WTC11 (cell line): Measurements from ENCODE around the gene ANKRD33B. TPM values are rescaled to one million over a fixed set of nuclear protein-coding genes. Genes with fewer than 3 reads are reported as not detected.

Experiments
- ATAC-seq: fragments of 200-7000 bp; cut with Tn5 transposase; 2 replicates; pipeline ENCODE4 v1.10.0; 2021; ENCODE audit warnings: mild to moderate bottlenecking, moderate library complexity
- CTCF ChIA-PET: fragments of 300-600 bp; sonication (Branson Sonifier 250); formaldehyde crosslinking; loops from one replicate; lab custom pipeline; 2021; ENCODE audit warnings: antibody characterized with exemption; lab: Charles Lee
- POLR2A ChIA-PET: fragments of 350-600 bp; sonication (Branson Sonifier 250); formaldehyde crosslinking; loops from one replicate; lab custom pipeline; 2021; ENCODE audit warnings: antibody characterized with exemption; lab: Charles Lee
- DNase-seq: peaks from one replicate; pipeline ENCODE4 v3.0.0; 2021; ENCODE audit warnings: low spot score
- H3K27ac Mint-ChIP-seq: 2 replicates; pipeline ENCODE4 v1.8.0; 2021; ENCODE audit warnings: mixed read lengths
- H3K27me3 Mint-ChIP-seq: 2 replicates; pipeline ENCODE4 v1.8.0; 2021; ENCODE audit warnings: low read depth, mild to moderate bottlenecking, moderate library complexity, mixed read lengths
- H3K36me3 Mint-ChIP-seq: 2 replicates; pipeline ENCODE4 v1.8.0; 2021; ENCODE audit warnings: mixed read lengths
- H3K4me1 Mint-ChIP-seq: 2 replicates; pipeline ENCODE4 v1.8.0; 2022; ENCODE audit warnings: mixed read lengths
- H3K4me3 Mint-ChIP-seq: 2 replicates; pipeline ENCODE4 v1.8.0; 2021; ENCODE audit warnings: mild to moderate bottlenecking, moderate library complexity, mixed read lengths
- H3K9me3 Mint-ChIP-seq: 2 replicates; pipeline ENCODE4 v1.8.0; 2021; ENCODE audit warnings: mixed read lengths
- AR ChIP-seq: fragments of 250-450 bp; sonication (Bioruptor Pico); IDR thresholded peaks from 2 replicates; pipeline ENCODE4 v1.9.0; 2021; ENCODE audit warnings: mild to moderate bottlenecking
- ATF2 ChIP-seq: sonication (generic); formaldehyde crosslinking; IDR thresholded peaks from 2 replicates; pipeline ENCODE4 v1.8.1; 2022; ENCODE audit warnings: low read depth, missing genetic modification reagents, borderline replicate concordance
- E2F5 ChIP-seq: sonication (generic); formaldehyde crosslinking; IDR thresholded peaks from 2 replicates; pipeline ENCODE4 v1.8.1; 2022; ENCODE audit warnings: mild to moderate bottlenecking, moderate library complexity, missing genetic modification reagents
- ETV6 ChIP-seq: sonication (generic); formaldehyde crosslinking; IDR thresholded peaks from 2 replicates; pipeline ENCODE4 v1.8.1; 2022; ENCODE audit warnings: mild to moderate bottlenecking, missing genetic modification reagents
- FOXP4 ChIP-seq: sonication (generic); formaldehyde crosslinking; IDR thresholded peaks from 2 replicates; pipeline ENCODE4 v1.8.0; 2022; ENCODE audit warnings: mild to moderate bottlenecking, missing genetic modification reagents
- HMGA2 ChIP-seq: fragments of 250-450 bp; sonication (Bioruptor Pico); IDR thresholded peaks from 2 replicates; pipeline ENCODE4 v1.4.0; 2021; ENCODE audit warnings: mild to moderate bottlenecking, moderate library complexity
- TP53 ChIP-seq: sonication (generic); formaldehyde crosslinking; IDR thresholded peaks from 2 replicates; pipeline ENCODE4 v1.8.1; 2023; ENCODE audit warnings: mild to moderate bottlenecking, missing genetic modification reagents
- ZNF121 ChIP-seq: sonication (generic); formaldehyde crosslinking; IDR thresholded peaks from 2 replicates; pipeline ENCODE4 v1.8.0; 2023; ENCODE audit warnings: missing genetic modification reagents
- ZNF138 ChIP-seq: sonication (generic); formaldehyde crosslinking; conservative IDR thresholded peaks from 2 replicates; pipeline ENCODE4 v1.8.1; 2022; ENCODE audit warnings: mild to moderate bottlenecking, moderate library complexity, missing genetic modification reagents
- ZNF317 ChIP-seq: sonication (generic); formaldehyde crosslinking; IDR thresholded peaks from 2 replicates; pipeline ENCODE4 v1.8.1; 2023; ENCODE audit warnings: low read depth, mild to moderate bottlenecking, moderate library complexity, missing genetic modification reagents, borderline replicate concordance
- ZNF425 ChIP-seq: fragments of 250-450 bp; sonication (Bioruptor Pico); conservative IDR thresholded peaks from 2 replicates; pipeline ENCODE4 v1.9.0; 2021; ENCODE audit warnings: mild to moderate bottlenecking
- ZSCAN18 ChIP-seq: fragments of 250-450 bp; sonication (Bioruptor Pico); IDR thresholded peaks from 2 replicates; pipeline ENCODE4 v2.1.2; 2022; ENCODE audit warnings: mild to moderate bottlenecking, moderate library complexity
- total RNA-seq: library from RNA; stranded (reverse); gene quantifications from 3 replicates; pipeline ENCODE4 v1.2.3, GENCODE V29; 2021

ANKRD33B gene
- total RNA-seq, 1 experiment from 2014 or later, result 9.2 TPM

GRCh38 chr5:10543585-10544040 is 20.3 kb upstream of the ANKRD33B start:
- ATAC-seq, result no peak
- POLR2A ChIA-PET, result no interaction called here
- CTCF ChIA-PET, result no interaction called here
- Mint-ChIP-seq H3K4me1 (no peaks in the 10 kb centered on the region), H3K27ac (no peak overlapping the region), H3K27me3 (no peaks in the 10 kb centered on the region), H3K36me3 (no peaks in the 10 kb centered on the region), H3K4me3 (no peak overlapping the region), H3K9me3 (peaks cover under 1% of the 10 kb centered on the region; the same call in 1 of the 2 replicates)
- TF ChIP-seq HMGA2 (CRISPR knock-in tag) (no peak), ZNF317 (CRISPR knock-in tag) (no peak)
- no peak for DNase-seq

- Mint-ChIP-seq H3K27me3 (peaks cover 4% of the 10 kb centered on the region), H3K9me3 (peaks cover 9% of the 10 kb centered on the region; the same call in 1 of the 2 replicates), H3K36me3 (0 out of 2 replicates have a peak, but pooled peaks cover 2% of the 10 kb centered on the region), H3K27ac (no peak overlapping the region), H3K4me3 (no peak overlapping the region), H3K4me1 (peaks cover 7% of the 10 kb centered on the region; the same call in 1 of the 2 replicates)
- ATAC-seq, result no peak
- ChIA-PET POLR2A (interaction anchor here (0.7 kb wide), 1 partner anchor 24 kb away, joined by 4 read pairs; no protein-coding TSS in a partner anchor), CTCF (interaction anchor here (0.7 to 1.3 kb wide), 3 partner anchors 46 to 295 kb away, joined by 3 to 5 read pairs (median 4); partner anchors contain the start of genes ATPSCKMT and CCT5)
- TF ChIP-seq ZNF425 (CRISPR knock-in tag) (no peak), FOXP4 (CRISPR knock-in tag) (no peak), E2F5 (CRISPR knock-in tag) (no peak), ATF2 (CRISPR knock-in tag) (no peak), ZSCAN18 (CRISPR knock-in tag) (no peak), AR (CRISPR knock-in tag) (no peak), ZNF121 (CRISPR knock-in tag) (no peak), ZNF138 (CRISPR knock-in tag) (no peak), TP53 (CRISPR knock-in tag) (no peak), ETV6 (CRISPR knock-in tag) (no peak)
- DNase-seq, result no peak
Measured at GRCh38 chr5:10545084-10545483, 18.8 kb upstream of the ANKRD33B start.
